ENCODE results near the gene COPB1. TPM values are rescaled to one million over a fixed set of nuclear protein-coding genes. Genes with fewer than 3 reads are reported as not detected.

Gene COPB1
- total and polyA plus RNA-seq, 2 of the 8 experiments (the other 6 are each of a cell fraction or from before 2014, with no cell fraction given), result 28.7 to 72.1 TPM

GRCh38 chr11:14544611-14545010 lies 45.0 kb upstream of the COPB1 start (continued):
- no peak for TF ChIP-seq CHD7 (IDR thresholded peaks at IDR 0.05; ENCODE audit: insufficient replicate concordance, low read length)
- no peak for TF ChIP-seq SP4 (IDR thresholded peaks at IDR 0.05; ENCODE audit: low read length)
- no peak for TF ChIP-seq ATF3 (IDR thresholded peaks at IDR 0.05; ENCODE audit: insufficient read depth, low read depth, low read length)
- no peak for TF ChIP-seq JUN (IDR thresholded peaks at IDR 0.05; ENCODE audit: low read depth, low read length)
- TF ChIP-seq TAF7 (optimal IDR thresholded peaks at IDR 0.05; ENCODE audit: borderline replicate concordance, low read depth, low read length), result no peak
- TF ChIP-seq EP300 (IDR thresholded peaks at IDR 0.05; ENCODE audit: borderline replicate concordance in 1 of 2, low read depth in 2 of 2, low read length in 2 of 2), result no peak
- no peak for TF ChIP-seq NANOG (IDR thresholded peaks at IDR 0.05; ENCODE audit: insufficient read depth, low read depth, low read length, poor library complexity, severe bottlenecking)
- TF ChIP-seq SIX5 (IDR thresholded peaks at IDR 0.05; ENCODE audit: low read depth, low read length), result no peak

Measured in H1 (cell line).